IMR-90 (cell line): ENCODE results near the gene CAPNS2.

ENCODE experiments used
- BHLHE40 ChIP-seq: fragments of 150-350 bp; IDR thresholded peaks from 2 replicates; pipeline ENCODE4 v1.6.1; 2016; ENCODE audit warnings: mild to moderate bottlenecking, low read depth, low read length
- CTCF ChIP-seq: conservative IDR thresholded peaks from 2 replicates; pipeline ENCODE4 v1.5.1; 2012; ENCODE audit warnings: mild to moderate bottlenecking, low read depth, low read length, improper control_type of control experiment
- MAZ ChIP-seq: IDR thresholded peaks from 2 replicates; pipeline ENCODE4 v1.6.1; 2012; ENCODE audit warnings: low read depth, mild to moderate bottlenecking, low read length, improper control_type of control experiment, moderate library complexity, borderline replicate concordance
- MXI1 ChIP-seq: IDR thresholded peaks from 2 replicates; pipeline ENCODE4 v1.6.1; 2012; ENCODE audit warnings: low read depth, mild to moderate bottlenecking, low read length, moderate library complexity, borderline replicate concordance
- NFE2L2 ChIP-seq: fragments of 150-350 bp; IDR thresholded peaks from 2 replicates; pipeline ENCODE4 v1.6.1; 2016; ENCODE audit warnings: low read depth, mild to moderate bottlenecking, low read length
- POLR2A ChIP-seq: IDR thresholded peaks from 2 replicates; pipeline ENCODE4 v1.6.1; 2012; ENCODE audit warnings: mild to moderate bottlenecking, low read depth, low read length
- RAD21 ChIP-seq: IDR thresholded peaks from 2 replicates; pipeline ENCODE4 v1.6.1; 2012; ENCODE audit warnings: low read length, improper control_type of control experiment
- RCOR1 ChIP-seq: IDR thresholded peaks from 2 replicates; pipeline ENCODE4 v1.6.1; 2012; ENCODE audit warnings: mild to moderate bottlenecking, low read length, improper control_type of control experiment; ENCODE audit not compliant: insufficient replicate concordance
- SMC3 ChIP-seq: fragments of 150-350 bp; IDR thresholded peaks from 2 replicates; pipeline ENCODE4 v1.6.1; 2016; ENCODE audit warnings: low read depth, mild to moderate bottlenecking, antibody characterized with exemption, low read length, moderate library complexity

GRCh38 chr16:55615071-55615470 lies 48.6 kb downstream of the CAPNS2 start:
- TF ChIP-seq POLR2A, result no peak
- TF ChIP-seq CTCF, result no peak
- no peak for TF ChIP-seq SMC3
- TF ChIP-seq MAZ, result no peak
- TF ChIP-seq RCOR1, result no peak
- no peak for TF ChIP-seq BHLHE40
- no peak for TF ChIP-seq RAD21
- no peak for TF ChIP-seq NFE2L2
- no peak for TF ChIP-seq MXI1
